Measurements from ENCODE around the gene ENOSF1. TPM values are rescaled to one million over a fixed set of nuclear protein-coding genes. Genes with fewer than 3 reads are reported as not detected.
A peak's percentile ranks its signal among the peaks of the same experiment; 100 is the strongest.

Gene ENOSF1
- total and polyA plus RNA-seq, 2 of the 13 experiments (the other 11 are each of a cell fraction or from before 2014, with no cell fraction given) = 37.6 to 40.1 TPM

- TF ChIP-seq MED1 (CRISPR knock-in tag; IDR thresholded peaks at IDR 0.05) = peak; percentile 55; the same call in 1 of the 2 replicates
- TF ChIP-seq ZNF382 (CRISPR knock-in tag; IDR thresholded peaks at IDR 0.05; ENCODE audit: borderline replicate concordance) = no peak
- no peak for TF ChIP-seq EHMT2 (IDR thresholded peaks at IDR 0.05; ENCODE audit: borderline replicate concordance, low read depth, low read length)
- no peak for TF ChIP-seq ZBTB42 (CRISPR knock-in tag; IDR thresholded peaks at IDR 0.05)
- peak; percentile 87; the same call in 1 of the 2 replicates for TF ChIP-seq ZBTB25 (CRISPR knock-in tag; IDR thresholded peaks at IDR 0.05)
- TF ChIP-seq BRCA1 (CRISPR knock-in tag; IDR thresholded peaks at IDR 0.05) = no peak
- TF ChIP-seq SAP130 (CRISPR knock-in tag; IDR thresholded peaks at IDR 0.05; ENCODE audit: low read depth) = peak; percentile 62
- no peak for TF ChIP-seq ZNF562 (CRISPR knock-in tag; IDR thresholded peaks at IDR 0.05; ENCODE audit: borderline replicate concordance)
- no peak for TF ChIP-seq PCBP2 (optimal IDR thresholded peaks at IDR 0.05; ENCODE audit: low read depth, low read length, poor library complexity, severe bottlenecking)
- no peak for TF ChIP-seq ZNF737 (CRISPR knock-in tag; IDR thresholded peaks at IDR 0.05; ENCODE audit: borderline replicate concordance)
- TF ChIP-seq SMAD3 (CRISPR knock-in tag; IDR thresholded peaks at IDR 0.05) = no peak
- 0 out of 2 replicates have a peak, but pooled peaks have one; percentile 87 for TF ChIP-seq ZNF879 (CRISPR knock-in tag; IDR thresholded peaks at IDR 0.05)
- TF ChIP-seq AKAP8 (CRISPR knock-in tag; IDR thresholded peaks at IDR 0.05) = peak; percentile 61; the same call in 1 of the 2 replicates
- no peak for TF ChIP-seq ZNF597 (CRISPR knock-in tag; IDR thresholded peaks at IDR 0.05)
- TF ChIP-seq ZBTB38 (CRISPR knock-in tag; IDR thresholded peaks at IDR 0.05) = peak; percentile 95
- peak; percentile 83; the same call in 1 of the 2 replicates for TF ChIP-seq ZNF670 (CRISPR knock-in tag; IDR thresholded peaks at IDR 0.05; ENCODE audit: borderline replicate concordance)
- TF ChIP-seq KLF15 (CRISPR knock-in tag; IDR thresholded peaks at IDR 0.05; ENCODE audit: borderline replicate concordance) = no peak
- TF ChIP-seq ZBTB7B (CRISPR knock-in tag; IDR thresholded peaks at IDR 0.05) = no peak
- no peak for TF ChIP-seq ZNF230 (CRISPR knock-in tag; IDR thresholded peaks at IDR 0.05)
- TF ChIP-seq ZNF251 (CRISPR knock-in tag; IDR thresholded peaks at IDR 0.05) = no peak
- peak; percentile 55 to 68; a peak in 3 of 4 replicates for TF ChIP-seq HMGXB4 (CRISPR knock-in tag; IDR thresholded peaks at IDR 0.05; ENCODE audit: borderline replicate concordance in 1 of 2, low read depth in 1 of 2)
- no peak for TF ChIP-seq XRCC5 (optimal IDR thresholded peaks at IDR 0.05; ENCODE audit: low read length)
- TF ChIP-seq SP140L (CRISPR knock-in tag; IDR thresholded peaks at IDR 0.05; ENCODE audit: borderline replicate concordance) = no peak
- peak; percentile 57; the same call in 1 of the 2 replicates for TF ChIP-seq ZSCAN31 (CRISPR knock-in tag; IDR thresholded peaks at IDR 0.05; ENCODE audit: low read depth)
Observed at GRCh38 chr18:712401-713134, at the start of gene ENOSF1 (continued).

Data from HepG2 (cell line).